Hepatic stellate cell (primary cell): ENCODE results near the gene CDKAL1.
"Not testable (repeated sequence)": the region's sequence is repeated elsewhere in the genome, so short reads cannot be mapped to it uniquely, and the experiment has no call there.

Experiments used
- DNase-seq: peaks from one replicate; pipeline ENCODE4 v3.0.0; 2011; ENCODE audit warnings: low spot score

CDKAL1 gene

GRCh38 chr6:20744911-20745557 is 210.8 kb downstream of the CDKAL1 start:
- no peak for DNase-seq

- no peak for DNase-seq
Measured at GRCh38 chr6:20746024-20746423, 211.8 kb downstream of the CDKAL1 start.

- no peak for DNase-seq
Measured at GRCh38 chr6:20746805-20747558, 212.7 kb downstream of the CDKAL1 start.

GRCh38 chr6:20747991-20748390 is 213.7 kb downstream of the CDKAL1 start:
- DNase-seq = no peak

GRCh38 chr6:20751293-20751935 is 217.2 kb downstream of the CDKAL1 start:
- no peak for DNase-seq

GRCh38 chr6:20755631-20756030 is 221.4 kb downstream of the CDKAL1 start:
- DNase-seq = no peak

GRCh38 chr6:20756584-20757147 is 222.4 kb downstream of the CDKAL1 start:
- DNase-seq = not testable (repeated sequence)

GRCh38 chr6:20757761-20758160 is 223.5 kb downstream of the CDKAL1 start:
- peak; percentile 37 for DNase-seq

GRCh38 chr6:20763296-20763695 is 229.0 kb downstream of the CDKAL1 start:
- DNase-seq = no peak

- no peak for DNase-seq
Measured at GRCh38 chr6:20769631-20770030, 235.4 kb downstream of the CDKAL1 start.

GRCh38 chr6:20770773-20771172 is 236.5 kb downstream of the CDKAL1 start:
- no peak for DNase-seq

- no peak for DNase-seq
Measured at GRCh38 chr6:20771409-20771808, 237.2 kb downstream of the CDKAL1 start.

GRCh38 chr6:20773822-20774221 is 239.6 kb downstream of the CDKAL1 start:
- no peak for DNase-seq

GRCh38 chr6:20775981-20776380 is 241.7 kb downstream of the CDKAL1 start:
- DNase-seq = no peak

GRCh38 chr6:20777801-20778200 is 243.5 kb downstream of the CDKAL1 start:
- no peak for DNase-seq

GRCh38 chr6:20778459-20778858 is 244.2 kb downstream of the CDKAL1 start:
- no peak for DNase-seq

- no peak for DNase-seq
Measured at GRCh38 chr6:20778912-20779311, 244.7 kb downstream of the CDKAL1 start.

GRCh38 chr6:20789162-20789561 is 254.9 kb downstream of the CDKAL1 start:
- no peak for DNase-seq

GRCh38 chr6:20790032-20790791 is 256.0 kb downstream of the CDKAL1 start:
- DNase-seq = no peak

GRCh38 chr6:20791074-20791473 is 256.8 kb downstream of the CDKAL1 start:
- no peak for DNase-seq

GRCh38 chr6:20791944-20792343 is 257.7 kb downstream of the CDKAL1 start:
- DNase-seq = no peak

GRCh38 chr6:20793174-20793573 is 258.9 kb downstream of the CDKAL1 start:
- no peak for DNase-seq
